Heart left ventricle (tissue), 13 donors: ENCODE measurements around the gene MAP4K1.

ENCODE experiments used
- POLR2A ChIP-seq, 2 donors: fragments of 450-650 bp; IDR thresholded peaks; one replicate each; pipeline ENCODE4 v1.6.1; 2017; ENCODE audit warnings: antibody characterized with exemption in 2 of 2, mild to moderate bottlenecking in 2 of 2, moderate library complexity in 2 of 2
- TF ChIP-seq, protein P1 (sequence below), 12 donors: fragments of 200-600 bp; sonication (generic) in 4 of 12; IDR thresholded peaks; one replicate each; pipeline versions ENCODE4 v1.5.0 to v1.8.0; 2018 to 2022; ENCODE audit warnings: antibody characterized with exemption in 12 of 12, mild to moderate bottlenecking in 5 of 12
- donor health status: ischemic (EF 13 %, LVEDD 7.1; RV severe dilation, severe dysfunction).
- donor health status: DM: no; HTN: yes; CAD: no.
- donor health status: DM: no; HTN: no; CAD: no.
- donor health status: ischemic (EF 25% LVEDD 6.9; RV normal size, moderate dysfunction).
- donor health status: ischemic (EF 25% LVEDD 5.7; RV mildly dilated, moderate dysfunction).
- donor health status: ischemic (EF 35%, LVEDD 5.7; RV mildly dilated, moderate dysfunction).
- donor health status: nonischemic (EF 11% LVEDD 7.7; RV severe dilation, severe dysfunction).
- donor health status: DM: yes; HTN: yes; CAD: no.
- donor health status: PGD.
- donor health status: ischemic (EF 29% LVEDD 5.4; RV normal size, mild dysfunction).
- donor health status: nonischemic (EF 23%, LVEDD 6.1; RV moderate dilation, normal function).

GRCh38 chr19:38653028-38653571 lies 35.3 kb upstream of the MAP4K1 start:
- TF ChIP-seq POLR2A (IDR thresholded peaks at IDR 0.05) = no peak
- TF ChIP-seq, protein P1, sequence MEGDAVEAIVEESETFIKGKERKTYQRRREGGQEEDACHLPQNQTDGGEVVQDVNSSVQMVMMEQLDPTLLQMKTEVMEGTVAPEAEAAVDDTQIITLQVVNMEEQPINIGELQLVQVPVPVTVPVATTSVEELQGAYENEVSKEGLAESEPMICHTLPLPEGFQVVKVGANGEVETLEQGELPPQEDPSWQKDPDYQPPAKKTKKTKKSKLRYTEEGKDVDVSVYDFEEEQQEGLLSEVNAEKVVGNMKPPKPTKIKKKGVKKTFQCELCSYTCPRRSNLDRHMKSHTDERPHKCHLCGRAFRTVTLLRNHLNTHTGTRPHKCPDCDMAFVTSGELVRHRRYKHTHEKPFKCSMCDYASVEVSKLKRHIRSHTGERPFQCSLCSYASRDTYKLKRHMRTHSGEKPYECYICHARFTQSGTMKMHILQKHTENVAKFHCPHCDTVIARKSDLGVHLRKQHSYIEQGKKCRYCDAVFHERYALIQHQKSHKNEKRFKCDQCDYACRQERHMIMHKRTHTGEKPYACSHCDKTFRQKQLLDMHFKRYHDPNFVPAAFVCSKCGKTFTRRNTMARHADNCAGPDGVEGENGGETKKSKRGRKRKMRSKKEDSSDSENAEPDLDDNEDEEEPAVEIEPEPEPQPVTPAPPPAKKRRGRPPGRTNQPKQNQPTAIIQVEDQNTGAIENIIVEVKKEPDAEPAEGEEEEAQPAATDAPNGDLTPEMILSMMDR (IDR thresholded peaks at IDR 0.05) = no peak
